ENCODE measurements around the gene RP2. TPM values are rescaled to one million over a fixed set of nuclear protein-coding genes. Genes with fewer than 3 reads are reported as not detected.

The RP2 gene
- total and polyA plus RNA-seq, 4 donors = 3.2 to 11.5 (median 7.3) TPM

DNA sequence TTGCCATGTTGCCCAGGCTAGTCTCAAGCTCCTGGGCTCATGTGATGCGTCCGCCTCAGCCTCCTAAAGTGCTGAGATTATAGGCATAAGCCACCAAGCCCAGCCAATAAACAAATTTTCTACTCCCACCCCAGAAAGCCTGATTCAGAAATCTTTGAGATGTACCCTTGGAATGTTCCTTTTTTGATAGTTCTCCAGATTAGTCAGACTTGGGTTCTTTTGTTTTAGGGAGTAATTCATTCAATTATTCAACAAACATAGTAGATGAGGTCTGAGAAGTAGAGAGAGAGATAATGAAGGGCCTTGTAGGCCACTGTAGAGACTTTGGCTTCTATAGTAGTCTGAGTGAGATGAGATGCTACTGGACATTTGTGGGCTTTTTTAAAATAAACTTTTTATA lies 27.8 kb downstream of the RP2 start:
- H3K4me3 ChIP-seq (ENCODE audit: low read depth in 1 of 3, low read length in 3 of 3) = no peak overlapping the region
- H3K27ac ChIP-seq (ENCODE audit: low read depth in 1 of 2, low read length in 2 of 2) = no peak overlapping the region
- no peaks in the 10 kb centered on the region for H3K4me1 ChIP-seq (ENCODE audit: control insufficient read depth in 4 of 4, insufficient read depth in 4 of 4, low read length in 3 of 4)
- H3K9ac ChIP-seq (ENCODE audit: low read depth in 1 of 2, low read length in 2 of 2) = no peak overlapping the region
- H3K36me3 ChIP-seq (ENCODE audit: control insufficient read depth in 4 of 4, insufficient read depth in 3 of 4, low read depth in 1 of 4, low read length in 3 of 4) = no peaks in the 10 kb centered on the region
- no peaks in the 10 kb centered on the region for H3K27me3 ChIP-seq (ENCODE audit: control insufficient read depth in 4 of 4, insufficient read depth in 4 of 4, low read length in 3 of 4)
- TF ChIP-seq, protein P1, sequence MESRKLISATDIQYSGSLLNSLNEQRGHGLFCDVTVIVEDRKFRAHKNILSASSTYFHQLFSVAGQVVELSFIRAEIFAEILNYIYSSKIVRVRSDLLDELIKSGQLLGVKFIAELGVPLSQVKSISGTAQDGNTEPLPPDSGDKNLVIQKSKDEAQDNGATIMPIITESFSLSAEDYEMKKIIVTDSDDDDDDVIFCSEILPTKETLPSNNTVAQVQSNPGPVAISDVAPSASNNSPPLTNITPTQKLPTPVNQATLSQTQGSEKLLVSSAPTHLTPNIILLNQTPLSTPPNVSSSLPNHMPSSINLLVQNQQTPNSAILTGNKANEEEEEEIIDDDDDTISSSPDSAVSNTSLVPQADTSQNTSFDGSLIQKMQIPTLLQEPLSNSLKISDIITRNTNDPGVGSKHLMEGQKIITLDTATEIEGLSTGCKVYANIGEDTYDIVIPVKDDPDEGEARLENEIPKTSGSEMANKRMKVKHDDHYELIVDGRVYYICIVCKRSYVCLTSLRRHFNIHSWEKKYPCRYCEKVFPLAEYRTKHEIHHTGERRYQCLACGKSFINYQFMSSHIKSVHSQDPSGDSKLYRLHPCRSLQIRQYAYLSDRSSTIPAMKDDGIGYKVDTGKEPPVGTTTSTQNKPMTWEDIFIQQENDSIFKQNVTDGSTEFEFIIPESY (IDR thresholded peaks at IDR 0.05) = no peak
- TF ChIP-seq, protein P2, sequence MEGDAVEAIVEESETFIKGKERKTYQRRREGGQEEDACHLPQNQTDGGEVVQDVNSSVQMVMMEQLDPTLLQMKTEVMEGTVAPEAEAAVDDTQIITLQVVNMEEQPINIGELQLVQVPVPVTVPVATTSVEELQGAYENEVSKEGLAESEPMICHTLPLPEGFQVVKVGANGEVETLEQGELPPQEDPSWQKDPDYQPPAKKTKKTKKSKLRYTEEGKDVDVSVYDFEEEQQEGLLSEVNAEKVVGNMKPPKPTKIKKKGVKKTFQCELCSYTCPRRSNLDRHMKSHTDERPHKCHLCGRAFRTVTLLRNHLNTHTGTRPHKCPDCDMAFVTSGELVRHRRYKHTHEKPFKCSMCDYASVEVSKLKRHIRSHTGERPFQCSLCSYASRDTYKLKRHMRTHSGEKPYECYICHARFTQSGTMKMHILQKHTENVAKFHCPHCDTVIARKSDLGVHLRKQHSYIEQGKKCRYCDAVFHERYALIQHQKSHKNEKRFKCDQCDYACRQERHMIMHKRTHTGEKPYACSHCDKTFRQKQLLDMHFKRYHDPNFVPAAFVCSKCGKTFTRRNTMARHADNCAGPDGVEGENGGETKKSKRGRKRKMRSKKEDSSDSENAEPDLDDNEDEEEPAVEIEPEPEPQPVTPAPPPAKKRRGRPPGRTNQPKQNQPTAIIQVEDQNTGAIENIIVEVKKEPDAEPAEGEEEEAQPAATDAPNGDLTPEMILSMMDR (IDR thresholded peaks at IDR 0.05; ENCODE audit: low read depth, low read length, missing input control) = no peak
- TF ChIP-seq HNF4A (conservative IDR thresholded peaks at IDR 0.05) = no peak
- TF ChIP-seq RXRA (IDR thresholded peaks at IDR 0.05) = no peak
- TF ChIP-seq, protein P3, sequence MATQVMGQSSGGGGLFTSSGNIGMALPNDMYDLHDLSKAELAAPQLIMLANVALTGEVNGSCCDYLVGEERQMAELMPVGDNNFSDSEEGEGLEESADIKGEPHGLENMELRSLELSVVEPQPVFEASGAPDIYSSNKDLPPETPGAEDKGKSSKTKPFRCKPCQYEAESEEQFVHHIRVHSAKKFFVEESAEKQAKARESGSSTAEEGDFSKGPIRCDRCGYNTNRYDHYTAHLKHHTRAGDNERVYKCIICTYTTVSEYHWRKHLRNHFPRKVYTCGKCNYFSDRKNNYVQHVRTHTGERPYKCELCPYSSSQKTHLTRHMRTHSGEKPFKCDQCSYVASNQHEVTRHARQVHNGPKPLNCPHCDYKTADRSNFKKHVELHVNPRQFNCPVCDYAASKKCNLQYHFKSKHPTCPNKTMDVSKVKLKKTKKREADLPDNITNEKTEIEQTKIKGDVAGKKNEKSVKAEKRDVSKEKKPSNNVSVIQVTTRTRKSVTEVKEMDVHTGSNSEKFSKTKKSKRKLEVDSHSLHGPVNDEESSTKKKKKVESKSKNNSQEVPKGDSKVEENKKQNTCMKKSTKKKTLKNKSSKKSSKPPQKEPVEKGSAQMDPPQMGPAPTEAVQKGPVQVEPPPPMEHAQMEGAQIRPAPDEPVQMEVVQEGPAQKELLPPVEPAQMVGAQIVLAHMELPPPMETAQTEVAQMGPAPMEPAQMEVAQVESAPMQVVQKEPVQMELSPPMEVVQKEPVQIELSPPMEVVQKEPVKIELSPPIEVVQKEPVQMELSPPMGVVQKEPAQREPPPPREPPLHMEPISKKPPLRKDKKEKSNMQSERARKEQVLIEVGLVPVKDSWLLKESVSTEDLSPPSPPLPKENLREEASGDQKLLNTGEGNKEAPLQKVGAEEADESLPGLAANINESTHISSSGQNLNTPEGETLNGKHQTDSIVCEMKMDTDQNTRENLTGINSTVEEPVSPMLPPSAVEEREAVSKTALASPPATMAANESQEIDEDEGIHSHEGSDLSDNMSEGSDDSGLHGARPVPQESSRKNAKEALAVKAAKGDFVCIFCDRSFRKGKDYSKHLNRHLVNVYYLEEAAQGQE (IDR thresholded peaks at IDR 0.05) = no peak
- no peak for TF ChIP-seq FOXA2 (IDR thresholded peaks at IDR 0.05)
- TF ChIP-seq TAF1 (conservative IDR thresholded peaks at IDR 0.05) = no peak
- TF ChIP-seq, protein P4, sequence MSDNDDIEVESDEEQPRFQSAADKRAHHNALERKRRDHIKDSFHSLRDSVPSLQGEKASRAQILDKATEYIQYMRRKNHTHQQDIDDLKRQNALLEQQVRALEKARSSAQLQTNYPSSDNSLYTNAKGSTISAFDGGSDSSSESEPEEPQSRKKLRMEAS (IDR thresholded peaks at IDR 0.05) = no peak
- no peak for TF ChIP-seq HNF4G (IDR thresholded peaks at IDR 0.05)
- no peak for TF ChIP-seq JUND (IDR thresholded peaks at IDR 0.05)
- no peak for TF ChIP-seq RAD21 (IDR thresholded peaks at IDR 0.05)
- no peak for TF ChIP-seq SP1 (IDR thresholded peaks at IDR 0.05)
- no peak for TF ChIP-seq EGR1 (IDR thresholded peaks at IDR 0.05; ENCODE audit: low read depth in 2 of 2)
- no peak for TF ChIP-seq GABPA (IDR thresholded peaks at IDR 0.05 in 1 of 2, conservative IDR thresholded peaks at IDR 0.05 in 1 of 2)
- TF ChIP-seq NR2F2 (IDR thresholded peaks at IDR 0.05) = no peak
- TF ChIP-seq, protein P5, sequence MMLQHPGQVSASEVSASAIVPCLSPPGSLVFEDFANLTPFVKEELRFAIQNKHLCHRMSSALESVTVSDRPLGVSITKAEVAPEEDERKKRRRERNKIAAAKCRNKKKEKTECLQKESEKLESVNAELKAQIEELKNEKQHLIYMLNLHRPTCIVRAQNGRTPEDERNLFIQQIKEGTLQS (IDR thresholded peaks at IDR 0.05) = no peak
- TF ChIP-seq YY1 (IDR thresholded peaks at IDR 0.05) = no peak
- TF ChIP-seq FOXA1 (IDR thresholded peaks at IDR 0.05) = no peak
- DNase-seq (ENCODE audit: low spot score) = no peak
- H3K9me3 ChIP-seq (ENCODE audit: control insufficient read depth in 4 of 4, low read length in 3 of 4) = no peaks in the 10 kb centered on the region
- WGBS = 100% methylated on average over 2 of the region's 2 CpGs
